ENCODE data around the gene JHY. TPM values are rescaled to one million over a fixed set of nuclear protein-coding genes. Genes with fewer than 3 reads are reported as not detected.

Gene JHY
- total RNA-seq, 1 experiment from 2014 or later, result 0.34 TPM

- intact Hi-C loops (cut with micrococcal nuclease; ENCODE audit: unreplicated experiment), result no loop called here
Observed at GRCh38 chr11:122877732-122878131, 4.8 kb upstream of the JHY start.

GRCh38 chr11:122879785-122880184, 2.8 kb upstream of the JHY start:
- no peaks in the 10 kb centered on the region for H3K36me3 Mint-ChIP-seq (ENCODE audit: insufficient read depth, unreplicated experiment)
- H3K27me3 Mint-ChIP-seq (ENCODE audit: insufficient read depth, unreplicated experiment), result peaks cover 32% of the 10 kb centered on the region
- no peak for TF ChIP-seq CTCF (IDR thresholded peaks at IDR 0.05; ENCODE audit: insufficient read depth in 1 of 2, low read depth in 1 of 2, low read length in 1 of 2, severe bottlenecking in 1 of 2, unreplicated experiment in 1 of 2)
- H3K4me1 ChIP-seq, result peaks cover 4% of the 10 kb centered on the region; the same call in 1 of the 2 replicates
- H3K27ac Mint-ChIP-seq (ENCODE audit: unreplicated experiment), result no peak overlapping the region
- no peaks in the 10 kb centered on the region for H3K4me1 Mint-ChIP-seq (ENCODE audit: low read depth, unreplicated experiment)
- CTCF ChIA-PET, result no interaction called here
- no TSS peak for BruUV-seq (replicated peaks)
- no peaks in the 10 kb centered on the region for H3K36me3 ChIP-seq (ENCODE audit: control insufficient read depth, insufficient read depth, low read length)
- no peaks in the 10 kb centered on the region for H3K9me3 Mint-ChIP-seq (ENCODE audit: unreplicated experiment)
- H3K4me3 ChIP-seq (ENCODE audit: low read depth, low read length), result no peak overlapping the region
- intact Hi-C loops (cut with micrococcal nuclease; ENCODE audit: unreplicated experiment), result no loop called here
- POLR2A ChIA-PET, result interaction anchor here (0.7 kb wide), 1 partner anchor 8 kb away, joined by 3 read pairs; no protein-coding TSS in a partner anchor
- 0 out of 2 replicates have a peak, but pooled peaks cover 1% of the 10 kb centered on the region for H3K27me3 ChIP-seq (replicated peaks; ENCODE audit: control insufficient read depth, insufficient read depth, low read length)
- H3K9me3 ChIP-seq, result no peaks in the 10 kb centered on the region
- no peak for DNase-seq
- no peak overlapping the region for H3K4me3 Mint-ChIP-seq (ENCODE audit: unreplicated experiment)

More at GRCh38 chr11:122877732-122878131, 4.8 kb upstream of the JHY start:
- CTCF ChIA-PET, result no interaction called here
- Histone ChIP-seq H3K27me3 (replicated peaks; ENCODE audit: control insufficient read depth, insufficient read depth, low read length) (0 out of 2 replicates have a peak, but pooled peaks cover 1% of the 10 kb centered on the region), H3K36me3 (ENCODE audit: control insufficient read depth, insufficient read depth, low read length) (no peaks in the 10 kb centered on the region), H3K4me3 (ENCODE audit: low read depth, low read length) (no peak overlapping the region), H3K9me3 (no peaks in the 10 kb centered on the region), H3K4me1 (peaks cover 4% of the 10 kb centered on the region; the same call in 1 of the 2 replicates)
- no peaks in the 10 kb centered on the region for H3K9me3 Mint-ChIP-seq (ENCODE audit: unreplicated experiment)
- no peak overlapping the region for H3K27ac Mint-ChIP-seq (ENCODE audit: unreplicated experiment)
- H3K4me3 Mint-ChIP-seq (ENCODE audit: unreplicated experiment), result no peak overlapping the region
- no peaks in the 10 kb centered on the region for H3K36me3 Mint-ChIP-seq (ENCODE audit: insufficient read depth, unreplicated experiment)
- TF ChIP-seq CTCF (IDR thresholded peaks at IDR 0.05; ENCODE audit: insufficient read depth in 1 of 2, low read depth in 1 of 2, low read length in 1 of 2, severe bottlenecking in 1 of 2, unreplicated experiment in 1 of 2), result no peak
- POLR2A ChIA-PET, result no interaction called here
- H3K27me3 Mint-ChIP-seq (ENCODE audit: insufficient read depth, unreplicated experiment), result peaks cover 27% of the 10 kb centered on the region
- BruUV-seq (replicated peaks), result no TSS peak
- H3K4me1 Mint-ChIP-seq (ENCODE audit: low read depth, unreplicated experiment), result no peaks in the 10 kb centered on the region
- no peak for DNase-seq

GRCh38 chr11:122882857-122883645, 492 bp downstream of the JHY start:
- H3K27me3 Mint-ChIP-seq (ENCODE audit: insufficient read depth, unreplicated experiment), result peaks cover 44% of the 10 kb centered on the region
- Histone ChIP-seq H3K36me3 (ENCODE audit: control insufficient read depth, insufficient read depth, low read length) (no peaks in the 10 kb centered on the region), H3K4me1 (peaks cover 4% of the 10 kb centered on the region; the same call in 1 of the 2 replicates), H3K4me3 (ENCODE audit: low read depth, low read length) (peak overlapping the region; percentile 56), H3K9me3 (no peaks in the 10 kb centered on the region), H3K27me3 (replicated peaks; ENCODE audit: control insufficient read depth, insufficient read depth, low read length) (0 out of 2 replicates have a peak, but pooled peaks cover 1% of the 10 kb centered on the region)
- intact Hi-C loops (cut with micrococcal nuclease; ENCODE audit: unreplicated experiment), result no loop called here
- no peaks in the 10 kb centered on the region for H3K36me3 Mint-ChIP-seq (ENCODE audit: insufficient read depth, unreplicated experiment)
- no peaks in the 10 kb centered on the region for H3K4me1 Mint-ChIP-seq (ENCODE audit: low read depth, unreplicated experiment)
- peak; percentile 51 to 68 for DNase-seq
- TF ChIP-seq CTCF (IDR thresholded peaks at IDR 0.05; ENCODE audit: insufficient read depth in 1 of 2, low read depth in 1 of 2, low read length in 1 of 2, severe bottlenecking in 1 of 2, unreplicated experiment in 1 of 2), result no peak
- peak overlapping the region; percentile 71 for H3K27ac Mint-ChIP-seq (ENCODE audit: unreplicated experiment)
- BruUV-seq (replicated peaks), result no TSS peak
- ChIA-PET CTCF (interaction anchor here (0.7 to 1.1 kb wide), 3 partner anchors 20 to 484 kb away, joined by 3 to 4 read pairs (median 4); no protein-coding TSS in a partner anchor), POLR2A (no interaction called here)
- no peaks in the 10 kb centered on the region for H3K9me3 Mint-ChIP-seq (ENCODE audit: unreplicated experiment)
- peak overlapping the region; percentile 85 for H3K4me3 Mint-ChIP-seq (ENCODE audit: unreplicated experiment)

All from Caco-2 (cell line).